MM.1S (cell line): ENCODE results near the gene PSMD6.

Experiments used
- DNase-seq: peaks from one replicate; pipeline ENCODE4 v3.0.0-alpha.2; 2015
- H2AFZ ChIP-seq: fragments of 300-600 bp; sonication (generic); 2 replicates; pipeline ENCODE4 v1.6.0; 2016; ENCODE audit warnings: antibody characterized with exemption, low read length
- H3F3A ChIP-seq: fragments of 300-600 bp; sonication (generic); 2 replicates; pipeline ENCODE4 v1.6.1; 2016; ENCODE audit warnings: mild to moderate bottlenecking, antibody characterized with exemption, low read length, moderate library complexity, mixed read lengths; ENCODE audit not compliant: insufficient read depth
- H3K27ac ChIP-seq: fragments of 300-600 bp; sonication (generic); 2 replicates; pipeline ENCODE4 v1.5.1; 2016; ENCODE audit warnings: mild to moderate bottlenecking, low read length
- H3K27me3 ChIP-seq: fragments of 300-600 bp; sonication (generic); replicated peaks from 2 replicates; pipeline ENCODE4 v1.6.0; 2016; ENCODE audit warnings: low read length; ENCODE audit not compliant: insufficient read depth
- H3K36me3 ChIP-seq: fragments of 300-600 bp; sonication (generic); replicated peaks from 2 replicates; pipeline ENCODE4 v1.6.1; 2016; ENCODE audit warnings: mild to moderate bottlenecking, low read length, mixed read lengths; ENCODE audit not compliant: insufficient read depth
- H3K4me1 ChIP-seq: fragments of 300-600 bp; sonication (generic); 2 replicates; pipeline ENCODE4 v1.6.1; 2016; ENCODE audit warnings: low read length, mixed read lengths
- H3K4me2 ChIP-seq: fragments of 300-600 bp; sonication (generic); 2 replicates; pipeline ENCODE4 v1.6.0; 2016; ENCODE audit warnings: low read depth, low read length
- H3K4me3 ChIP-seq: fragments of 300-600 bp; sonication (generic); 2 replicates; pipeline ENCODE4 v1.5.1; 2016; ENCODE audit warnings: low read length, mixed read lengths
- H3K79me2 ChIP-seq: fragments of 300-600 bp; sonication (generic); 2 replicates; pipeline ENCODE4 v1.6.1; 2016; ENCODE audit warnings: mixed run types, low read length, mixed read lengths
- H3K9ac ChIP-seq: fragments of 300-600 bp; sonication (generic); 2 replicates; pipeline ENCODE4 v1.6.1; 2016; ENCODE audit warnings: low read length, mixed read lengths
- H3K9me2 ChIP-seq: fragments of 300-600 bp; sonication (generic); replicated peaks from 2 replicates; pipeline ENCODE4 v1.6.1; 2016; ENCODE audit warnings: mild to moderate bottlenecking, low read length, mixed read lengths; ENCODE audit not compliant: insufficient read depth
- H3K9me3 ChIP-seq: fragments of 300-600 bp; sonication (generic); replicated peaks from 2 replicates; pipeline ENCODE4 v1.6.1; 2016; ENCODE audit warnings: mild to moderate bottlenecking, low read length, mixed read lengths; ENCODE audit not compliant: insufficient read depth
- H4K20me1 ChIP-seq: fragments of 300-600 bp; sonication (generic); 2 replicates; pipeline ENCODE4 v1.6.1; 2016; ENCODE audit warnings: mild to moderate bottlenecking, low read length, moderate library complexity, mixed read lengths; ENCODE audit not compliant: insufficient read depth
- EZH2 ChIP-seq: fragments of 300-600 bp; sonication (generic); optimal IDR thresholded peaks from 2 replicates; pipeline ENCODE3; 2017; ENCODE audit warnings: low read depth, mild to moderate bottlenecking, antibody characterized with exemption, low read length, mixed read lengths
- EZH2phosphoT487 ChIP-seq: fragments of 300-600 bp; sonication (generic); IDR thresholded peaks from 2 replicates; pipeline ENCODE4 v1.6.1; 2018; ENCODE audit warnings: antibody characterized with exemption, low read length
- TF ChIP-seq, protein P1 (sequence below): fragments of 300-600 bp; sonication (generic); IDR thresholded peaks from 2 replicates; pipeline ENCODE4 v1.5.1; 2016; ENCODE audit warnings: antibody characterized with exemption, low read length, mixed read lengths

Gene PSMD6

GRCh38 chr3:64031540-64032508 lies 8.5 kb upstream of the PSMD6 start:
- DNase-seq: no peak
- H3K9ac ChIP-seq: no peak overlapping the region
- H3K9me2 ChIP-seq: no peaks in the 10 kb centered on the region
- no peaks in the 10 kb centered on the region for H3K9me3 ChIP-seq
- no peaks in the 10 kb centered on the region for H4K20me1 ChIP-seq
- no peaks in the 10 kb centered on the region for H3F3A ChIP-seq
- no peaks in the 10 kb centered on the region for H3K79me2 ChIP-seq
- H3K27me3 ChIP-seq: no peaks in the 10 kb centered on the region
- H3K27ac ChIP-seq: no peak overlapping the region
- H3K4me2 ChIP-seq: no peak overlapping the region
- 0 out of 2 replicates have a peak, but pooled peaks cover 3% of the 10 kb centered on the region for H3K4me1 ChIP-seq
- H2AFZ ChIP-seq: no peak overlapping the region
- TF ChIP-seq EZH2phosphoT487 (no peak), EZH2 (no peak)
- H3K4me3 ChIP-seq: no peak overlapping the region
- H3K36me3 ChIP-seq: no peaks in the 10 kb centered on the region

GRCh38 chr3:64030741-64031140 lies 7.4 kb upstream of the PSMD6 start:
- H4K20me1 ChIP-seq: no peaks in the 10 kb centered on the region
- TF ChIP-seq EZH2 (no peak), EZH2phosphoT487 (no peak)
- TF ChIP-seq, protein P1, sequence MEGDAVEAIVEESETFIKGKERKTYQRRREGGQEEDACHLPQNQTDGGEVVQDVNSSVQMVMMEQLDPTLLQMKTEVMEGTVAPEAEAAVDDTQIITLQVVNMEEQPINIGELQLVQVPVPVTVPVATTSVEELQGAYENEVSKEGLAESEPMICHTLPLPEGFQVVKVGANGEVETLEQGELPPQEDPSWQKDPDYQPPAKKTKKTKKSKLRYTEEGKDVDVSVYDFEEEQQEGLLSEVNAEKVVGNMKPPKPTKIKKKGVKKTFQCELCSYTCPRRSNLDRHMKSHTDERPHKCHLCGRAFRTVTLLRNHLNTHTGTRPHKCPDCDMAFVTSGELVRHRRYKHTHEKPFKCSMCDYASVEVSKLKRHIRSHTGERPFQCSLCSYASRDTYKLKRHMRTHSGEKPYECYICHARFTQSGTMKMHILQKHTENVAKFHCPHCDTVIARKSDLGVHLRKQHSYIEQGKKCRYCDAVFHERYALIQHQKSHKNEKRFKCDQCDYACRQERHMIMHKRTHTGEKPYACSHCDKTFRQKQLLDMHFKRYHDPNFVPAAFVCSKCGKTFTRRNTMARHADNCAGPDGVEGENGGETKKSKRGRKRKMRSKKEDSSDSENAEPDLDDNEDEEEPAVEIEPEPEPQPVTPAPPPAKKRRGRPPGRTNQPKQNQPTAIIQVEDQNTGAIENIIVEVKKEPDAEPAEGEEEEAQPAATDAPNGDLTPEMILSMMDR: peak; percentile 82
- H3K79me2 ChIP-seq: no peaks in the 10 kb centered on the region
- no peak overlapping the region; the same call in 1 of the 2 replicates for H3K9ac ChIP-seq
- no peaks in the 10 kb centered on the region for H3K27me3 ChIP-seq
- H3K27ac ChIP-seq: no peak overlapping the region
- 0 out of 2 replicates have a peak, but pooled peaks cover 6% of the 10 kb centered on the region for H3K4me1 ChIP-seq
- peak overlapping the region; percentile 93 for H3K4me2 ChIP-seq
- peak overlapping the region; percentile 56 for H3K4me3 ChIP-seq
- peak; percentile 80 for DNase-seq
- H3K9me2 ChIP-seq: no peaks in the 10 kb centered on the region
- H3K9me3 ChIP-seq: no peaks in the 10 kb centered on the region
- H3F3A ChIP-seq: no peaks in the 10 kb centered on the region
- no peaks in the 10 kb centered on the region for H3K36me3 ChIP-seq
- peak overlapping the region; percentile 88 for H2AFZ ChIP-seq

GRCh38 chr3:64029287-64029686 lies 6.0 kb upstream of the PSMD6 start:
- Histone ChIP-seq H3K9me3 (no peaks in the 10 kb centered on the region), H3K27ac (no peak overlapping the region), H3F3A (no peaks in the 10 kb centered on the region), H2AFZ (no peak overlapping the region), H4K20me1 (no peaks in the 10 kb centered on the region), H3K9me2 (no peaks in the 10 kb centered on the region), H3K79me2 (no peaks in the 10 kb centered on the region), H3K36me3 (no peaks in the 10 kb centered on the region), H3K27me3 (no peaks in the 10 kb centered on the region), H3K9ac (no peak overlapping the region), H3K4me1 (0 out of 2 replicates have a peak, but pooled peaks cover 6% of the 10 kb centered on the region), H3K4me2 (no peak overlapping the region), H3K4me3 (no peak overlapping the region)
- no peak for DNase-seq
- no peak for TF ChIP-seq EZH2
- TF ChIP-seq, protein P1: no peak
- no peak for TF ChIP-seq EZH2phosphoT487

DNA sequence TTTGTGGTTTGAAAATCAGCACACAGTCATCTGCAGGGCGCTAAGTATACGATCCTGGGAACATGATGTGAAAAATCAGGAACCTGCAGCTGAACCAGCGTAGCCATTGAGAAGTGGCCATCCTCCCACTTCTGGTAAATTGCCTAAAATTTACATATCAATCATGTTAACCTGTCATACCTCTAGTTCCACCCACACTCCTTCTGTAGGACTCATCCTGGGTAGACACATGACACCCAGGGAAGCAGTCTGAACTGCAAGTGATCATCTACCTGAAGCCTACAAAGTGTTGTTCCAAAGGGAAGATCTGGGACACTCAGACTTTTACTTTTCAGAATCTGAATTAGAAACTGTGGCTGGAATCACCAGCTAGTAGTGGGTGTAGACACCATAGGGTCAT lies 5.5 kb upstream of the PSMD6 start:
- no peaks in the 10 kb centered on the region for H3K9me3 ChIP-seq
- no peak overlapping the region for H3K4me2 ChIP-seq
- DNase-seq: no peak
- H3K9me2 ChIP-seq: no peaks in the 10 kb centered on the region
- H3K79me2 ChIP-seq: no peaks in the 10 kb centered on the region
- no peaks in the 10 kb centered on the region for H4K20me1 ChIP-seq
- no peak overlapping the region for H3K27ac ChIP-seq
- H3K4me3 ChIP-seq: no peak overlapping the region
- H3K36me3 ChIP-seq: no peaks in the 10 kb centered on the region
- H3K4me1 ChIP-seq: peaks cover 8% of the 10 kb centered on the region
- H3K27me3 ChIP-seq: no peaks in the 10 kb centered on the region
- no peak for TF ChIP-seq EZH2
- TF ChIP-seq, protein P1: no peak
- no peak for TF ChIP-seq EZH2phosphoT487
- H3K9ac ChIP-seq: no peak overlapping the region
- H2AFZ ChIP-seq: no peak overlapping the region
- H3F3A ChIP-seq: no peaks in the 10 kb centered on the region
